ENCODE data around the gene FAM168A.

The FAM168A gene

GRCh38 chr11:73461964-73462363 lies 135.9 kb downstream of the FAM168A start:
- no peaks in the 10 kb centered on the region for H3K36me3 ChIP-seq (ENCODE audit: insufficient read depth, insufficient read length, low read length)
- TF ChIP-seq SUZ12 (IDR thresholded peaks at IDR 0.05; ENCODE audit: extremely low read depth, insufficient read depth, insufficient read length) = no peak
- TF ChIP-seq ZNF274 (IDR thresholded peaks at IDR 0.05; ENCODE audit: low read depth, low read length) = no peak
- TF ChIP-seq YY1 (IDR thresholded peaks at IDR 0.05; ENCODE audit: insufficient read depth, insufficient read length) = no peak
- no peak overlapping the region for H3K9ac ChIP-seq (ENCODE audit: insufficient read length, low read depth)
- H3K27me3 ChIP-seq (ENCODE audit: insufficient read depth, insufficient read length) = no peaks in the 10 kb centered on the region
- no peak overlapping the region for H3K4me3 ChIP-seq (ENCODE audit: insufficient read length, low read depth)
- no peaks in the 10 kb centered on the region for H3K9me3 ChIP-seq (ENCODE audit: insufficient read depth, low read length)
- no peak for DNase-seq (ENCODE audit: low read depth, low spot score)
- no peaks in the 10 kb centered on the region for H3K4me1 ChIP-seq (ENCODE audit: insufficient read depth, insufficient read length)

- Histone ChIP-seq H3K4me1 (ENCODE audit: insufficient read depth, insufficient read length) (no peaks in the 10 kb centered on the region), H3K4me3 (ENCODE audit: insufficient read length, low read depth) (no peak overlapping the region), H3K36me3 (ENCODE audit: insufficient read depth, insufficient read length, low read length) (no peaks in the 10 kb centered on the region), H3K9ac (ENCODE audit: insufficient read length, low read depth) (no peak overlapping the region), H3K27me3 (ENCODE audit: insufficient read depth, insufficient read length) (no peaks in the 10 kb centered on the region), H3K9me3 (ENCODE audit: insufficient read depth, low read length) (no peaks in the 10 kb centered on the region)
- TF ChIP-seq YY1 (IDR thresholded peaks at IDR 0.05; ENCODE audit: insufficient read depth, insufficient read length) = no peak
- no peak for TF ChIP-seq SUZ12 (IDR thresholded peaks at IDR 0.05; ENCODE audit: extremely low read depth, insufficient read depth, insufficient read length)
- no peak for TF ChIP-seq ZNF274 (IDR thresholded peaks at IDR 0.05; ENCODE audit: low read depth, low read length)
- DNase-seq (ENCODE audit: low read depth, low spot score) = no peak
Measured at GRCh38 chr11:73461335-73461840, 136.5 kb downstream of the FAM168A start.

GRCh38 chr11:73458201-73458600 lies 139.7 kb downstream of the FAM168A start:
- H3K4me3 ChIP-seq (ENCODE audit: insufficient read length, low read depth) = no peak overlapping the region
- no peak overlapping the region for H3K9ac ChIP-seq (ENCODE audit: insufficient read length, low read depth)
- TF ChIP-seq YY1 (IDR thresholded peaks at IDR 0.05; ENCODE audit: insufficient read depth, insufficient read length) (no peak), ZNF274 (IDR thresholded peaks at IDR 0.05; ENCODE audit: low read depth, low read length) (no peak), SUZ12 (IDR thresholded peaks at IDR 0.05; ENCODE audit: extremely low read depth, insufficient read depth, insufficient read length) (no peak)
- DNase-seq (ENCODE audit: low read depth, low spot score) = no peak
- no peaks in the 10 kb centered on the region for H3K36me3 ChIP-seq (ENCODE audit: insufficient read depth, insufficient read length, low read length)
- H3K9me3 ChIP-seq (ENCODE audit: insufficient read depth, low read length) = no peaks in the 10 kb centered on the region
- H3K4me1 ChIP-seq (ENCODE audit: insufficient read depth, insufficient read length) = no peaks in the 10 kb centered on the region
- H3K27me3 ChIP-seq (ENCODE audit: insufficient read depth, insufficient read length) = no peaks in the 10 kb centered on the region

- DNase-seq (ENCODE audit: low read depth, low spot score) = no peak
- Histone ChIP-seq H3K27me3 (ENCODE audit: insufficient read depth, insufficient read length) (no peaks in the 10 kb centered on the region), H3K4me3 (ENCODE audit: insufficient read length, low read depth) (no peak overlapping the region), H3K36me3 (ENCODE audit: insufficient read depth, insufficient read length, low read length) (no peaks in the 10 kb centered on the region), H3K4me1 (ENCODE audit: insufficient read depth, insufficient read length) (no peaks in the 10 kb centered on the region), H3K9me3 (ENCODE audit: insufficient read depth, low read length) (no peaks in the 10 kb centered on the region), H3K9ac (ENCODE audit: insufficient read length, low read depth) (no peak overlapping the region)
- TF ChIP-seq ZNF274 (IDR thresholded peaks at IDR 0.05; ENCODE audit: low read depth, low read length) (no peak), YY1 (IDR thresholded peaks at IDR 0.05; ENCODE audit: insufficient read depth, insufficient read length) (no peak), SUZ12 (IDR thresholded peaks at IDR 0.05; ENCODE audit: extremely low read depth, insufficient read depth, insufficient read length) (no peak)
Measured at GRCh38 chr11:73454987-73455386, 142.9 kb downstream of the FAM168A start.

GRCh38 chr11:73453562-73453961 lies 144.3 kb downstream of the FAM168A start:
- Histone ChIP-seq H3K36me3 (ENCODE audit: insufficient read depth, insufficient read length, low read length) (no peaks in the 10 kb centered on the region), H3K4me1 (ENCODE audit: insufficient read depth, insufficient read length) (no peaks in the 10 kb centered on the region), H3K4me3 (ENCODE audit: insufficient read length, low read depth) (no peak overlapping the region), H3K9ac (ENCODE audit: insufficient read length, low read depth) (no peak overlapping the region), H3K27me3 (ENCODE audit: insufficient read depth, insufficient read length) (no peaks in the 10 kb centered on the region), H3K9me3 (ENCODE audit: insufficient read depth, low read length) (no peaks in the 10 kb centered on the region)
- no peak for DNase-seq (ENCODE audit: low read depth, low spot score)
- TF ChIP-seq SUZ12 (IDR thresholded peaks at IDR 0.05; ENCODE audit: extremely low read depth, insufficient read depth, insufficient read length) (no peak), YY1 (IDR thresholded peaks at IDR 0.05; ENCODE audit: insufficient read depth, insufficient read length) (no peak), ZNF274 (IDR thresholded peaks at IDR 0.05; ENCODE audit: low read depth, low read length) (no peak)

- TF ChIP-seq ZNF274 (IDR thresholded peaks at IDR 0.05; ENCODE audit: low read depth, low read length) = no peak
- no peak for TF ChIP-seq YY1 (IDR thresholded peaks at IDR 0.05; ENCODE audit: insufficient read depth, insufficient read length)
- TF ChIP-seq SUZ12 (IDR thresholded peaks at IDR 0.05; ENCODE audit: extremely low read depth, insufficient read depth, insufficient read length) = no peak
- H3K36me3 ChIP-seq (ENCODE audit: insufficient read depth, insufficient read length, low read length) = no peaks in the 10 kb centered on the region
- H3K9me3 ChIP-seq (ENCODE audit: insufficient read depth, low read length) = no peaks in the 10 kb centered on the region
- H3K4me3 ChIP-seq (ENCODE audit: insufficient read length, low read depth) = no peak overlapping the region
- no peak overlapping the region for H3K9ac ChIP-seq (ENCODE audit: insufficient read length, low read depth)
- no peak for DNase-seq (ENCODE audit: low read depth, low spot score)
- H3K27me3 ChIP-seq (ENCODE audit: insufficient read depth, insufficient read length) = no peaks in the 10 kb centered on the region
- no peaks in the 10 kb centered on the region for H3K4me1 ChIP-seq (ENCODE audit: insufficient read depth, insufficient read length)
Measured at GRCh38 chr11:73452726-73453125, 145.2 kb downstream of the FAM168A start.

GRCh38 chr11:73451896-73452295 lies 146.0 kb downstream of the FAM168A start:
- no peak for TF ChIP-seq YY1 (IDR thresholded peaks at IDR 0.05; ENCODE audit: insufficient read depth, insufficient read length)
- TF ChIP-seq ZNF274 (IDR thresholded peaks at IDR 0.05; ENCODE audit: low read depth, low read length) = no peak
- H3K4me3 ChIP-seq (ENCODE audit: insufficient read length, low read depth) = no peak overlapping the region
- no peaks in the 10 kb centered on the region for H3K9me3 ChIP-seq (ENCODE audit: insufficient read depth, low read length)
- no peaks in the 10 kb centered on the region for H3K36me3 ChIP-seq (ENCODE audit: insufficient read depth, insufficient read length, low read length)
- H3K9ac ChIP-seq (ENCODE audit: insufficient read length, low read depth) = no peak overlapping the region
- no peaks in the 10 kb centered on the region for H3K27me3 ChIP-seq (ENCODE audit: insufficient read depth, insufficient read length)
- no peak for DNase-seq (ENCODE audit: low read depth, low spot score)
- H3K4me1 ChIP-seq (ENCODE audit: insufficient read depth, insufficient read length) = no peaks in the 10 kb centered on the region
